Activated naive CD4-positive, alpha-beta T cell (primary cell): ENCODE results near the gene SEPTIN2.
"Not testable (repeated sequence)": the region's sequence is repeated elsewhere in the genome, so short reads cannot be mapped to it uniquely, and the experiment has no call there.

Experiments used
- DNase-seq, 4 experiments: peaks; one replicate each; lab custom pipeline; 2025; lab: John Stamatoyannopoulos, UW

The SEPTIN2 gene

DNA sequence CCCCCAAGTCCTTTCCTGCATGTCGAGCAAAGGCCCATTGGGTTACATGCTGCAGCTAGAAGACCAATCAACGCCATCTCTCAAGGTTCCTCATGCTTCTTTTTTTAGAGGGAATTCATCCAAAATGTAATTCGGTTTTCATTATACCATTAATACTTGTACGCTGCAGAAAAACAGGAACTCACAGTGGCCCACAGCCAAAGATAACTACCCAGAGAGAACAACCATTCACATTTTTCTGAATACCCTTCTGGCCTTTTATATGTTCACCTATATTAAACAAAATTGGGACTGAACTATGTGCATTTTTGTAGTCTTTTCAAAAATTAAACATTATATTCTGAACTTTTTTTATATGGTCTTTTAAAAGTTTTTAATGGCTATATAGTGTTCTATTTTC is 66.1 kb downstream of the SEPTIN2 start:
- no peak for DNase-seq

DNA sequence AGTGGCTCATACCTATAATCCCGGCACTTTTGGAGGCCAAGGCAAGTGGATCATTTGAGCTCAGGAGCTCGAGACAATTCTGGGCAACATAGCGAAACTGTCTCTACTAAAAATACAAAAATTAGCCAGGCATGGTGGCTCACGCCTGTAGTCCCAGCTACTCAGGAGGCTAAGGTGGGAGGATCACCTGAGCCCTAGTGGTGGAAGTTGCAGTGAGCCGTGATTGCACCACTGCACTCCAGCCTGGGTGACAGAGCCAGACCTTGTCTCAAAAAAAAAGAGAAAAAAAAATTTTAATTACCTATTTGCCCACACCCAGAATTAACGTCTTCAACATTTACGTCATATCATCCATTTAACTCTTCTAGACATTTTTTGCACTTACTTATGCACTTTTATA is 69.7 kb downstream of the SEPTIN2 start:
- DNase-seq, result not testable (repeated sequence)

DNA sequence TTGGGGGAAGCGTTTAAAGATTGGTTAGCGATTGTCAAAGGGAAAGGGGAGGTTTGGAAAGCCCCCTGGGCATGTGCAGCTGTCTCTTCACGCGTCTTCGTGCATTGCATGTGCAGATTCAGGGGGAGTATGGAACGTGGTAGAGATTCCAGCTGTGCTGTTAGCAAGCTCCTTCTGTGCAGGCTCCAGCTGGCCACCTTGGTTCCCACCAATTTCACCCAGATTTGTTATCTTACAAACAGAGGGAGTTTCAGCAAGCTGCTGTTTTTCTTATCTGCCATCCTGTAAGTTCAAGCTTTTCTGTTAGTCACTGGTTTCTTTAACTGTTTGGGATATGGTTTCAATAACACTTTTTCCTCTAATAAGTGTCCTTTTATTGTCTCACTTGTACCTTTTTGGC is 70.8 kb downstream of the SEPTIN2 start:
- DNase-seq, result no peak

DNA sequence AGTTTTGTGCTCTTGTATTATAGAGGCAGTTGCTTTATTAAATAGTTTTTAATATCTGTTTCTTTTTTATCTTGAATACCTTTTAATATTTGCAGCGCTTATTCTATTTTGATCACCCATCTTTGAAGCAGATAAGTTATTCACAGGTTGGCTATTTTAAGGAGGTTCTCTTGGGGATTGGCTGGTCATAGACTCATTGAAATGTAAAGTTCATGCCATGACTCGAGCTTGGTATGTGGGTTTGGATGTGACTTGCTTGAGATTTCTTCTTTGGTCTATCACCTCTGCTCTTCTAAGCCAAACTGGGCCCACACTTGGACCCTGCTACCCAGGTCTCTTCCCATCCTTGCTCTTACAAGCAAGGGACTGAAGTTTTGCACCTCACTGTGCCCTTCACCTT is 74.0 kb downstream of the SEPTIN2 start:
- no peak for DNase-seq

DNA sequence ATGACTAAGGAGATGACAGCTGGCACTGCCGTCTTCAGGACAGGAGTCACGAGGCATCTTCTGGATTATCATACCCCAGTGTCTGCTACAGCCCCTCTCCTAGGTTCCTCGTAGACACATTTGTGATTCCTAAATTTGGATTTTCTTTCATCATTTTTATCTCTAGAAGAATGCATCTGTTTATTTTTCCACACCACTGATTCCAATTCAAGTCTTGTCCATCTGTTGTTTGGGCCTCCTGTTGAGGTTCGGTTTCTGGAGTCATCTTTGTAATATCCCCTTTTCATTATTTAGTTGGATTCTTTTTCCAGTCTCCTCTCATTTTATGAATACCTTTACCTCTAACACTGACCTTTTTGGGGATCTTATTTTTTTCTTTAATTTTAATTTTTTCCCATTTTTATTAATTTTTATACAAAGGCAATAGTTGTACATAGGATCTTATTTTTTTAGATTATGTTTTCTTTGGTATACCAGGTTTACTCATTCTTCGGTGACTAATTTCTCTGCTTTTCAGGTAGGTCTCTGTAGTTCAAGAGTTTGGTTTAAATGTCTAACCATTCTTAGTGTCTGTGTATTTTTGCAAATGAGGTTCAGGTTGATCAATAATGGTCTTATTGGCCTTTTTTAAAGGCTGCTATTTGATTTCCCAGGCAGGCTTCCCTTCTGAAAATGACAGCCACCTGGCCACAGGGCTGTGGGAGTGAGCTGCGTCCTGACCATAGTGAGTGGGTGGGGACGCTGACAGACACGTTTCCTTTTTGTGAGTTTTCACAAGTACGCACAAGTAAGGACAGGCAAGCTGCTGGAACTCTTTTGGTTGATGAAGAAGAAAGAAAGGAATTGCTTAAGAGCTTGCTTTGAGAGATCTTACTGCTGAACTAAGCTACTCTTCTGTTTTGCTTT is 74.8 kb downstream of the SEPTIN2 start:
- no peak for DNase-seq

DNA sequence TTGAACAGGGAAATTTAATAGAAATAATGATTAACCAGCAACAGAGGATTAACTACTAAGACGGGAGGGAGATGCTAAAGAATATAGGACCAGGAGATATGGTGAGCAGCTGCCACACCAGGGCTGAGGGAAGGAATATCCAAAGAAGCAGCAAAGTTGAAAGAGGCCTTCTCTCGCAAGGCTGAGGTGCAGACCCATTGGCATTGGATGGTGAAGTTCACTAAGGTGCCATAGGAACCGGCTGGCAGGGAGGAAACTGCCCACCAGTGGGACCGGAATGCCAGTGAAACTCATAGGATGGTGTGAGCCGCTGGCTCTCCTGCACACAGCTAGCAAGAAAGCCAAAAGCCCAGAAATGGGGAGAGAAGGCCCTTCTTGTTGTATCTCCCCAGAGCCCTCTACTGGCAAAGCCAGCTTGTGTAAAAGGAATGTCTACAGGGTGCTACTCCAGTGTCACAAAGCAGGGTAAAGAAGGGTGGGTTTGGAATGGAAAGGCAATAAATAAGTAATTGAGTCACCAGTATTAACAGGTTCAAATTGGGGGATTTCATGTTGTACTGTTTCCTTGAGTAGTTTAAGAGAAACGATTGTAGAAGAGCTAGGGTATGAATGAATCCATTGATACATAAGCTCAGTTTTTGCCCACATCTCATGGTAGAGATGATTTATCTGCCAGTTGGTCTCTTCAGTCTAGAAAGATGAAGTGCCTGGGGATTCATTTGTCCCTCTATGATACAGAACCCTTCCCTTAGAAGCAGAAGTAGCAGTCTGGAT is 76.4 kb downstream of the SEPTIN2 start:
- DNase-seq, result no peak

DNA sequence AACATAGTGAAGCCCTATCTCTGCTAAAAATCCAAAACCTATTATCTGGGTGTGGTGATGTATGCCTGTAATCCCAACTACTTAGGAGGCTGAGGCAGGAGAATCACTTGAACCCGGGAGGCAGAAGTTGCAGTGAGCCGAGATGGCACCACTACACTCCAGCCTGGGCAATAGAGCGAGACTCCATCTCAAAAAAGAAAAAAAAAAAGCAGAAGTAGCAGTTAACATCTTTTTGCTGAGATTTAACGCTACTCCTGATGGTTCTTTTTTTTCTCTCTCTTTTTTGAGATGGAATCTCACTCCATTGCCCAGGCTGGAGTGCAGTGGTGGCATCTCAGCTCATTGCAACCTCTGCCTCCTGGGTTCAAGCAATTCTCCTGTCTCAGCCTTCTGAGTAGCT is 77.0 kb downstream of the SEPTIN2 start:
- not testable (repeated sequence) for DNase-seq

DNA sequence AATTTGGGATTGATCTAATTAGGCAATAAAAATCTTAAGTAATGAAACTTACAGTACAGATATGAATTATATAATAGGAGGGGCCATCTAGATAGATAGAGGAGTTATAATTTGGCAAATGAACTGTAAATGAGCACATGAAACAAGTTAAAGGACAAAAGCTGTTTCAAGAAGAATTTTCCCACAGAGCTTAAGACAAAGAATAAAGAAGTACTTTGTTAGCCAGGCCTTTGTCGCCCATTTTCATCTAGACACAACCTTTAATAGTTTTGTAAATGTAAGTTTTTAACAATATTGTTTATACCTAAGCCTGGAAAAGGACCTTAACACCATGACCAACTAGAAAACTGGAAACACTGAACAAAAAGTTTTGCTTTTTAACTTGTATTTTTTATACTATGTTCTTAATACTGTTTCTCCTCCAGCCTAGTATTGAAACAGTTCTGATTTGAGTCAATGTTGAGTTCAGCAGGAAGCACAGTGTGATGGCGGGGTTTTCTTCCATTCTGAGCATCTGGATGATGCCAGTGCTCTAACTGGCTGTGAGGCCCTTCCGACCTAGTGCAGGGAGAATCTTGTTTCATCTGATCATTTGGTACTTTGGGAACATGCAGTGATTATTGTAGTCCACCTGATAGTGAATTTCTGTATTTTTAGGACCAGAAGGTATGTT is 77.9 kb downstream of the SEPTIN2 start:
- DNase-seq, result no peak

DNA sequence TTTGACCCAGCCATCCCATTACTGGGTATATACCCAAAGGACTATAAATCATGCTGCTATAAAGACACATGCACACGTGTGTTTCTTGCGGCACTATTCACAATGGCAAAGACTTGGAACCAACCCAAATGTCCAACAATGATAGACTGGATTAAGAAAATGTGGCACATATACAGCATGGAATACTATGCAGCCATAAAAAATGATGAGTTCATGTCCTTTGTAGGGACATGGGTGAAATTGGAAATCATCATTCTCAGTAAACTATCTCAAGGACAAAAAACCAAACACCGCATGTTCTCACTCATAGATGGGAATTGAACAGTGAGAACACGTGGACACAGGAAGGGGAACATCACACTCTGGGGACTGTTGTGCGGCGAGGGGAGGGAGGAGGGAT is 81.1 kb downstream of the SEPTIN2 start:
- DNase-seq, result not testable (repeated sequence)

DNA sequence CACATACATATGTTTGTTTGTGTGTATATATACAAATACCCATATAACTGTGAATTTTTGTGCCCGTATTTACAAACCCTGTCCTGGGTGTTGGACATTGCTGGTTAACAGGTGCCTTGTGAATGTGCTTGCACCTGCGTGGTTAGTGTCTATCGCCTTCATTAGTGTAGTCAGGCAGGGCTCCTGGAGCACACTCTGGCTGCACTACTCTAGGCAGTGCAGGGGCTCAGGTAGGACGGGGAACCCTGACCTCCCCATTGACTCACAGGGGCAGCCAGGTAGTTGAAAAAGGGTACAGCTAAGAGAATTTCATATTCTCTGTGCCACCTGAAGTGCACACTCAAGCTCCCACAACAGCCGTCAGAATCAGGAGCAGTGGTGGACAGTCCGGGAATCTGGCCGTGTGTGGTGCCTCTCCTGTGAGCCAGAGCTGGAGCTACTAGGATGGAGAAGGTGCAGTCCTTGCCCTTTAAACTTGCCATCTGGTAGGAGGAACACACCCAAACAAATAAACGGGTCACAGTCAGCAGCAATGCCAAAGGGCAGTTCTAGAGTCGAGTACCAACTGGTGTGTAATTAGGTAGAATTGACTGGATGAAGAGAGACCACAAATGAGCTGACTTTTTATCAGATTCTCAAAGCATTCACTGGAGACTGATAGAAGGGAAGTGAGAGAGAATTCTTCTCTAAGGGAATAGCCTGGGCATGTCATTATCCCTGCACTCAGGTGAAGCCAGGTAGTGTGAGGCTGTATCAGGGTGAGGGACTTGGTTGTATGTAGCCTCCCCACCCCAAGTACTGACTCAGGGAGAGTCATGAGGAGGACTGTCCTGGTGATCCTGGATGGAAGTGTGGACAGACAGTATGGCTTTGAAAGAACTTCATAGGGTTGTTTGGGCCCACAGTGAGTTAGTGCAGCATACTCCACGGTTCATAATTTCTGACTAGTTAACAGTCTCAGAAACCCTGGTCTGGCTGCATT is 84.5 kb downstream of the SEPTIN2 start:
- DNase-seq, result no peak
